Dendritic cell treated with granulocyte-macrophage colony-stimulating factor and Interleukin-4, amounts not matched to agents 40 ng/mL and 50 ng/mL, for 4 days (primary cell): ENCODE data around the gene ARMC5.
A peak's percentile ranks its signal among the peaks of the same experiment; 100 is the strongest.

ENCODE experiments used
- H3K27ac Mint-ChIP-seq: one replicate; pipeline ENCODE4 v1.8.0; 2022; ENCODE audit warnings: mild to moderate bottlenecking, mixed read lengths
- H3K27me3 Mint-ChIP-seq: one replicate; pipeline ENCODE4 v1.8.0; 2022; ENCODE audit warnings: mild to moderate bottlenecking, mixed read lengths
- H3K36me3 Mint-ChIP-seq: one replicate; pipeline ENCODE4 v1.8.0; 2022; ENCODE audit warnings: low read depth, mixed read lengths
- H3K4me1 Mint-ChIP-seq: one replicate; pipeline ENCODE4 v1.8.0; 2022; ENCODE audit warnings: low read depth, mixed read lengths
- H3K4me3 Mint-ChIP-seq: one replicate; pipeline ENCODE4 v1.8.0; 2022; ENCODE audit warnings: mild to moderate bottlenecking, moderate library complexity, mixed read lengths
- H3K9me3 Mint-ChIP-seq: one replicate; pipeline ENCODE4 v1.8.0; 2022; ENCODE audit warnings: mixed read lengths
- intact Hi-C: fragments of 100-400 bp; cut with micrococcal nuclease; formaldehyde crosslinking; loops from one replicate; pipeline ENCODE4 v1.15.0; 2022

The ARMC5 gene

GRCh38 chr16:31486045-31486444, 26.7 kb downstream of the ARMC5 start:
- intact Hi-C loops: no loop called here
- Mint-ChIP-seq H3K9me3 (no peaks in the 10 kb centered on the region), H3K4me1 (peaks cover 37% of the 10 kb centered on the region), H3K27ac (no peak overlapping the region), H3K4me3 (no peak overlapping the region), H3K27me3 (peaks cover 55% of the 10 kb centered on the region), H3K36me3 (peaks cover 21% of the 10 kb centered on the region)

GRCh38 chr16:31487071-31487719, 27.9 kb downstream of the ARMC5 start:
- peaks cover 35% of the 10 kb centered on the region for H3K4me1 Mint-ChIP-seq
- peak overlapping the region; percentile 86 for H3K4me3 Mint-ChIP-seq
- peak overlapping the region; percentile 32 for H3K27ac Mint-ChIP-seq
- H3K27me3 Mint-ChIP-seq: peaks cover 55% of the 10 kb centered on the region
- intact Hi-C loops: no loop called here
- peaks cover 32% of the 10 kb centered on the region for H3K36me3 Mint-ChIP-seq
- H3K9me3 Mint-ChIP-seq: no peaks in the 10 kb centered on the region

- H3K36me3 Mint-ChIP-seq: peaks cover 39% of the 10 kb centered on the region
- peak overlapping the region; percentile 86 for H3K4me3 Mint-ChIP-seq
- no peaks in the 10 kb centered on the region for H3K9me3 Mint-ChIP-seq
- H3K27ac Mint-ChIP-seq: peak overlapping the region; percentile 32
- H3K27me3 Mint-ChIP-seq: peaks cover 48% of the 10 kb centered on the region
- intact Hi-C loops: no loop called here
- H3K4me1 Mint-ChIP-seq: peaks cover 28% of the 10 kb centered on the region
These were observed 28.6 kb downstream of the ARMC5 start for GRCh38 chr16:31487720-31488467.

GRCh38 chr16:31488468-31489297, 29.4 kb downstream of the ARMC5 start:
- H3K27ac Mint-ChIP-seq: no peak overlapping the region
- H3K4me3 Mint-ChIP-seq: peak overlapping the region; percentile 86
- peaks cover 28% of the 10 kb centered on the region for H3K4me1 Mint-ChIP-seq
- peaks cover 47% of the 10 kb centered on the region for H3K27me3 Mint-ChIP-seq
- no peaks in the 10 kb centered on the region for H3K9me3 Mint-ChIP-seq
- intact Hi-C loops: no loop called here
- H3K36me3 Mint-ChIP-seq: peaks cover 47% of the 10 kb centered on the region

- no peak overlapping the region for H3K27ac Mint-ChIP-seq
- H3K36me3 Mint-ChIP-seq: peaks cover 53% of the 10 kb centered on the region
- H3K9me3 Mint-ChIP-seq: no peaks in the 10 kb centered on the region
- intact Hi-C loops: no loop called here
- peaks cover 46% of the 10 kb centered on the region for H3K27me3 Mint-ChIP-seq
- H3K4me3 Mint-ChIP-seq: no peak overlapping the region
- H3K4me1 Mint-ChIP-seq: peaks cover 27% of the 10 kb centered on the region
These were observed 29.9 kb downstream of the ARMC5 start for GRCh38 chr16:31489298-31489564.

GRCh38 chr16:31489616-31490584, 30.6 kb downstream of the ARMC5 start:
- Mint-ChIP-seq H3K9me3 (no peaks in the 10 kb centered on the region), H3K36me3 (peaks cover 54% of the 10 kb centered on the region), H3K27ac (no peak overlapping the region), H3K4me3 (no peak overlapping the region), H3K27me3 (peaks cover 40% of the 10 kb centered on the region), H3K4me1 (peaks cover 20% of the 10 kb centered on the region)
- intact Hi-C loops: no loop called here

- Mint-ChIP-seq H3K4me3 (no peak overlapping the region), H3K27ac (no peak overlapping the region), H3K9me3 (no peaks in the 10 kb centered on the region), H3K4me1 (peaks cover 16% of the 10 kb centered on the region), H3K27me3 (peaks cover 20% of the 10 kb centered on the region), H3K36me3 (peaks cover 73% of the 10 kb centered on the region)
- intact Hi-C loops: no loop called here
These were observed 32.6 kb downstream of the ARMC5 start for GRCh38 chr16:31491778-31492418.

- no peak overlapping the region for H3K27ac Mint-ChIP-seq
- H3K9me3 Mint-ChIP-seq: no peaks in the 10 kb centered on the region
- H3K36me3 Mint-ChIP-seq: peaks cover 90% of the 10 kb centered on the region
- intact Hi-C loops: no loop called here
- peaks cover 5% of the 10 kb centered on the region for H3K27me3 Mint-ChIP-seq
- peaks cover 6% of the 10 kb centered on the region for H3K4me1 Mint-ChIP-seq
- no peak overlapping the region for H3K4me3 Mint-ChIP-seq
These were observed 34.3 kb downstream of the ARMC5 start for GRCh38 chr16:31493506-31494125.

- intact Hi-C loops: no loop called here
- Mint-ChIP-seq H3K9me3 (no peaks in the 10 kb centered on the region), H3K27me3 (no peaks in the 10 kb centered on the region), H3K4me1 (no peaks in the 10 kb centered on the region), H3K4me3 (no peak overlapping the region), H3K36me3 (peaks cover 85% of the 10 kb centered on the region), H3K27ac (no peak overlapping the region)
These were observed 37.4 kb downstream of the ARMC5 start for GRCh38 chr16:31496670-31497069.

- intact Hi-C loops: no loop called here
- H3K27ac Mint-ChIP-seq: no peak overlapping the region
- no peaks in the 10 kb centered on the region for H3K4me1 Mint-ChIP-seq
- H3K27me3 Mint-ChIP-seq: no peaks in the 10 kb centered on the region
- no peak overlapping the region for H3K4me3 Mint-ChIP-seq
- H3K36me3 Mint-ChIP-seq: peaks cover 66% of the 10 kb centered on the region
- H3K9me3 Mint-ChIP-seq: no peaks in the 10 kb centered on the region
These were observed 39.2 kb downstream of the ARMC5 start for GRCh38 chr16:31498493-31498892.

GRCh38 chr16:31499928-31500327, 40.6 kb downstream of the ARMC5 start:
- intact Hi-C loops: no loop called here
- peaks cover 66% of the 10 kb centered on the region for H3K36me3 Mint-ChIP-seq
- peaks cover 2% of the 10 kb centered on the region for H3K4me1 Mint-ChIP-seq
- H3K9me3 Mint-ChIP-seq: no peaks in the 10 kb centered on the region
- H3K27ac Mint-ChIP-seq: no peak overlapping the region
- no peaks in the 10 kb centered on the region for H3K27me3 Mint-ChIP-seq
- H3K4me3 Mint-ChIP-seq: no peak overlapping the region

- H3K27ac Mint-ChIP-seq: no peak overlapping the region
- no peaks in the 10 kb centered on the region for H3K9me3 Mint-ChIP-seq
- no peaks in the 10 kb centered on the region for H3K27me3 Mint-ChIP-seq
- H3K4me1 Mint-ChIP-seq: peaks cover 12% of the 10 kb centered on the region
- no peak overlapping the region for H3K4me3 Mint-ChIP-seq
- intact Hi-C loops: no loop called here
- peaks cover 57% of the 10 kb centered on the region for H3K36me3 Mint-ChIP-seq
These were observed 42.1 kb downstream of the ARMC5 start for GRCh38 chr16:31501226-31501965.
